Right lobe of liver (tissue), 6 donors: ENCODE data around the gene CARD19. TPM values are rescaled to one million over a fixed set of nuclear protein-coding genes. Genes with fewer than 3 reads are reported as not detected.

Experiments
- ATAC-seq, 4 donors: fragments of 200-7000 bp; cut with Tn5 transposase; one replicate each; pipeline ENCODE4 v1.9.1; 2020; ENCODE audit warnings: mild to moderate bottlenecking in 4 of 4, moderate library complexity in 4 of 4
- DNase-seq, 3 donors: peaks; one replicate each; pipeline ENCODE4 v3.0.0-alpha.2; 2020
- H3K27ac ChIP-seq, 3 donors: fragments of 200-600 bp; one replicate each; pipeline ENCODE4 v1.8.0; 2022
- H3K27me3 ChIP-seq, 2 donors: fragments of 200-600 bp; one replicate each; pipeline ENCODE4 v1.8.0; 2022
- H3K36me3 ChIP-seq, 4 donors: fragments of 200-600 bp; sonication (generic) in 1 of 4; one replicate each; pipeline versions ENCODE4 v1.5.1 to v1.8.0; 2017 to 2022; ENCODE audit warnings: control low read depth in 1 of 4
- H3K4me1 ChIP-seq, 4 donors: fragments of 200-600 bp; sonication (generic) in 1 of 4; one replicate each; pipeline versions ENCODE4 v1.5.1 to v1.8.0; 2017 to 2022; ENCODE audit warnings: control low read depth in 1 of 4
- H3K4me3 ChIP-seq, 3 donors: fragments of 200-600 bp; one replicate each; pipeline ENCODE4 v1.8.0; 2022
- H3K9me3 ChIP-seq, 4 donors: fragments of 200-600 bp; sonication (generic) in 1 of 4; one replicate each; pipeline versions ENCODE4 v1.5.1 to v1.8.0; 2017 to 2022; ENCODE audit warnings: control low read depth in 1 of 4
- CTCF ChIP-seq, 4 donors: fragments of 200-600 bp in 3 of 4; fragments of 450-650 bp in 1 of 4; IDR thresholded peaks; one replicate each; pipeline versions ENCODE4 v1.5.1 to v1.8.0; 2016 to 2022; ENCODE audit warnings: antibody characterized with exemption in 4 of 4, mild to moderate bottlenecking in 2 of 4
- POLR2A ChIP-seq: fragments of 450-650 bp; IDR thresholded peaks from one replicate; pipeline ENCODE4 v1.6.1; 2017; ENCODE audit warnings: antibody characterized with exemption, mild to moderate bottlenecking
- WGBS: methylation state at CpG from one replicate; pipeline ENCODE4 v1.1.6; 2018; ENCODE audit warnings: low coverage, low lambda C conversion rate; ENCODE audit not compliant: insufficient coverage; ENCODE audit errors: missing lambda C conversion rate; 5-methylcytosine and 5-hydroxymethylcytosine counted together
- intact Hi-C, 2 donors: fragments of 100-400 bp; cut with DNase I; formaldehyde crosslinking; loops; one replicate each; pipeline versions ENCODE4 v1.11.2 to v1.14.1; 2022
- total RNA-seq, 6 experiments: library from RNA; depleted of rRNA in 2 of 6; stranded (reverse); fragments of >200 nt in 2 of 6; fragmentation: NEBNext Ultra II Directional in 3 of 6; extraction: Animal tissue kit (Norgen Biotek cat#: 25700) in 3 of 6; gene quantifications; one replicate each; pipeline versions ENCODE4 v1.1.0 to v1.2.4, GENCODE V29; 2016 to 2023
- donor health status: DM: no; HTN: yes; CAD: no.
- donor health status: DM: no; HTN: no; CAD: no.
- donor health status: DM: no; HTN: no; CAD: no.
- donor health status: DM: no; HTN: yes; CAD: no.
- donor health status: DM: no; HTN: yes; CAD: no.

Gene CARD19
- total RNA-seq, 6 experiments from 2014 or later = 6.3 to 31.7 (median 12.1) TPM

DNA sequence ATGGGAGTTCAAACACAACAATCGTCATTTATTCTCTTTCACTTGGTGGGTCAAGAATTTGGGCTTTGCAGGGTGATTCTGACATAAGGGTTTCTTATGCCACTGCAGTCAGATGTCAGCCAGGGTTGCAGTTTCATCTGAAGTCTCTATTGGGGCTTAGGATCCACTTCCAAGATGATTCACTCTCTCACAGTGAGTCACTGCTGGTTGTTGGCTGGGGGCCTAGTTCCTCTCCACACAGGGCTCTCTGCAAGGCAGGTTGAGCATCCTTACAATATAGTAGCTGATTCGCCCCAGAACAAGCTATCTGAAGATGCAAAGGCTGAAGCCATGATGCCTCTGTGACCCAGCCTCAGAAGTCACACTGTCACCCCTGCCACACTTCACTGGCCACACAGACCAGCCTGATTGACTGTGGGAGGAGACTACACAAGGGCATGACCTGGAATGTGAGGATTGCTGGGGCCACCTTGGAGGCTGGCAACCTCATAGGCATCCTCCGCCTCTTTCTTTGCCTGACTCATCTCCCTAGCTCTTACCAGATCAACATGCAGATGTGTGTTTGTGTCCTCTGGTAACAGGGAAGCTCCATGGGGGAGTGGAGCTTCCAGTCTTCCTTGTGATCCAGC lies 4.5 kb upstream of the CARD19 start:
- peaks cover 0 to 9% (median 0%) of the 10 kb centered on the region in 4 donors for H3K4me1 ChIP-seq
- H3K4me3 ChIP-seq = no peak overlapping the region
- H3K27me3 ChIP-seq = no peaks in the 10 kb centered on the region
- intact Hi-C loops = loop anchor here in 1 of 2 donors (10.0 kb wide), 1 partner anchor 87 kb away; no protein-coding TSS in a partner anchor
- DNase-seq (peak; percentile 42 to 63 (median 42)), ATAC-seq (no peak)
- WGBS = 80% methylated on average over 2 of the region's 3 CpGs
- H3K9me3 ChIP-seq = no peaks in the 10 kb centered on the region
- no peak for TF ChIP-seq CTCF (IDR thresholded peaks at IDR 0.05)
- TF ChIP-seq POLR2A = no peak
- H3K27ac ChIP-seq = no peak overlapping the region
- no peaks in the 10 kb centered on the region for H3K36me3 ChIP-seq

DNA sequence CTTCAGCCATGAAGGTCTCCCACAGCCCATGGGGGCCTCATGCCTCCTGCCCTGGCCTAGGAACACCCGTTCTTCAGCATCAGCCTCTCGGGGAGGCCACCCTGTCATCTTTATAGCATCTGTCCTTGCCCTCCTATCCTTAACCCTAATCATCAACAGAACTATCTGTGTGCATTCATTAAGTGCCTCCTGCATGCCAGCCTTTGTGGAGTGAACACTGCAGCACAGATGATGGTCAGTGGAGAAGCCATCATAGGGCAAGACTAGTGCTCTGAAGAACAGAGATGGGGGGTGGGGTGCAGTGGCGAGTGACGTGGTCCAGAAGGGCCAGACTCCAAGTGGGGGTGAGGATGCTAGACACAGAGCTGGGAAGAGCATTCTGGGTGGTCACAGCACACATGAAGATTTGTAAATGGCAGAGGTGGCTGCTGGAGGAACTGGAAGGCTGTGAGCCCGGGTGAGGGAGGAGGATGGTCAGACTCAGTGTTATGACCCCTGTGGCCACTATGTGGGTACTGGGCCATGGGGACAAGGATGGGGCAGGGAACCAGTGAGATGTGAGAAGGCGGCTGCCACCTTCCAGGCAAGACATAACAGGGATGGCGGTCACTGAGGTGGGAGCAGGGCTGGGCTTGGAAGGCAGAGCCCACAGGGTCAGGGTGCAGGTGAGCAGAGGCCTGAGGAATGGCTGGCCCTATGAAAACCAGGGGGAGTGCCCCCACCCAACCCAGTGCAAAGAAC lies 3.6 kb upstream of the CARD19 start:
- Histone ChIP-seq H3K27ac (no peak overlapping the region), H3K4me1 (peaks cover 0 to 9% (median 3%) of the 10 kb centered on the region in 4 donors), H3K4me3 (no peak overlapping the region), H3K9me3 (no peaks in the 10 kb centered on the region), H3K36me3 (no peaks in the 10 kb centered on the region), H3K27me3 (no peaks in the 10 kb centered on the region)
- ATAC-seq (no peak), DNase-seq (peak in 2 of 3 donors; percentile 37 to 43)
- WGBS = 84% methylated on average over 7 of the region's 7 CpGs
- intact Hi-C loops = loop anchor here in 1 of 2 donors (10.0 kb wide), 1 partner anchor 88 kb away; no protein-coding TSS in a partner anchor
- TF ChIP-seq POLR2A (no peak), CTCF (IDR thresholded peaks at IDR 0.05) (no peak)

DNA sequence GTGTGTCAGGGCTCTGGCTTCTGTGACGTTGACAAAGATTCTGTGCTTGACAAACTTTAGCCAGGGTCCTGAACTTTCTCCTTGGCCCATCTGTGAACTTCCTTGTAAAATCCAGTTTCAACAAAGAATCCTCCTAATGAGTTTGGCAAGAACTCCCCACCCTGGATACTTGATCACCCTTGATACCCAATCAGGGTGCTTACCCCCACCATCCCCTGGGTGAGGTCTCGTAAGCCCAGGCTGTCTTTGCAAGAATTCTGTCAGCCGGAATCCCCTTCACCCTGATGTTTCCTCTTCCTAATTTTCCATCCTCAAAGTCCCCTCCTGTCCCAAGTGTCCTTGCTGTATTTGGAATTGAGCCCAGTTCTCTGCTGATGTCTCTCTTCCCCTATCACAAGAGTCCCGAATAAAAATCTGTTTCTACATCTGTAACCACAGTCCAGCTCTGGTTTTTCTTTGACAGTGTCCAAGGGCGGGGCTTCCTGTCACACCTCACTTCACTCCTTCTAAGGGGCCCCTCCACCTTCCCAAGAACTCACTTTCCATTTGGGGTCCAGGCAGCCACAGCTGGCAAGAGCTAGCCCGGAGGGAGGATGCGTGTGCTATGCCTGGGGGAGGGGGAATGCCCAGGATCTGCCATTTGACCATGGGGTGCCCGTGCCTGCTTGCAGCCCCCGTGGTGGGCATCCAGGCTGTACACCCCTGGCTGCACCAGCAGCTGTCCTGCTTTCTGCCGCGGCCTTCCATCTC lies 2.7 kb upstream of the CARD19 start:
- H3K4me3 ChIP-seq = no peak overlapping the region
- no peaks in the 10 kb centered on the region for H3K9me3 ChIP-seq
- peak in 2 of 3 donors; percentile 44 to 53 for DNase-seq
- ATAC-seq = no peak
- intact Hi-C loops = loop anchor here in 1 of 2 donors (10.0 kb wide), 1 partner anchor 89 kb away; no protein-coding TSS in a partner anchor
- H3K27ac ChIP-seq = peak overlapping the region in 1 of 3 donors; percentile 24
- no peaks in the 10 kb centered on the region for H3K36me3 ChIP-seq
- no peak for TF ChIP-seq POLR2A
- no peak for TF ChIP-seq CTCF (IDR thresholded peaks at IDR 0.05)
- WGBS = 39% methylated on average over 5 of the region's 11 CpGs
- H3K4me1 ChIP-seq = peaks cover 0 to 9% (median 3%) of the 10 kb centered on the region in 4 donors
- H3K27me3 ChIP-seq = no peaks in the 10 kb centered on the region

DNA sequence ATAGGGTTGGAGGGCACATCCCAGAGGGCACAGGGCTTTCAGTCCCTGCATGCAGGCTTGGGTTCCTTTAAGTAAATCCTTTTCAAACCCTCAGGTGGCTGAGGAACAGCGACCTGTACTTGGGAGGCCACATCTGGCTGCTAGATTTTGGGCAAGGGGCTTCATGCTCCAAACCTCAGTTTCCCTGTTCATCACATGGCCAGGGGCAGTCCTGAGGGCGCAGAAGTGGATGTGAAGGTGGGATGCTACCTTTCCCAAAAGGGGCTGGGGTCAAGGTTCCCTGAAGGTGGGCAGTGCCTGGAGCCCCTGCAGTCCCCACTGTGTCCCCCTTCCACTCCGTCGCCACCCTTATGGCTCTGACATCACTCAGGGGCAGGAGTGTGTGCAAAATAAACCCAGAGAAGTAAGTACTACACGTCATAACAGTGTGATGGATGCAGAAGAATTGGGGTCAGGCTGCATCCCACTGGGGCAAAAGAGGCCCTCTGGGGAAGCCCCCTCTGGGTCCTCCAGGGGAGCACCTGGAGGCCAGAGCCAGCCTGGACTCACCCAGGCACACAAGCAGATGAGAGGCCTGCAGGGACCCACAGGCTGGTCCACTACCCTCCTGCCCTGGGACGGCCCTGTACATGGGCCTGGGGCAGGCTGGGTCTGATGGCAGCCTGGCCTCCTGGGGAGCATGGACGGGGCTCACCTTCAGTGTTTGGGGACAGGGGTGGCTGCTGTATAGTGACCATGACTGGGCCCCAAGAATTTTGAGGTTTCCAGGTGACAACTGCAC lies 1.9 kb upstream of the CARD19 start:
- intact Hi-C loops = loop anchor here in 1 of 2 donors (10.0 kb wide), 1 partner anchor 89 kb away; no protein-coding TSS in a partner anchor
- ATAC-seq = no peak
- WGBS = 62% methylated on average over 3 of the region's 7 CpGs

More for the DNA sequence above, 1.9 kb upstream of the CARD19 start:
- DNase-seq = peak; percentile 38 to 62 (median 49)
- Histone ChIP-seq H3K27ac (peak overlapping the region in 2 of 3 donors; percentile 80 to 89), H3K4me3 (no peak overlapping the region), H3K9me3 (no peaks in the 10 kb centered on the region), H3K36me3 (no peaks in the 10 kb centered on the region), H3K27me3 (no peaks in the 10 kb centered on the region), H3K4me1 (peaks cover 0 to 9% (median 3%) of the 10 kb centered on the region in 4 donors)
- TF ChIP-seq CTCF (IDR thresholded peaks at IDR 0.05) (no peak), POLR2A (no peak)
